ENCODE results near the gene KIF1A.
"Not testable (repeated sequence)": the region's sequence is repeated elsewhere in the genome, so short reads cannot be mapped to it uniquely, and the experiment has no call there.

GRCh38 chr2:240691075-240691427 is 129.0 kb downstream of the KIF1A start:
- TF ChIP-seq SIX5 (IDR thresholded peaks at IDR 0.05; ENCODE audit: low read depth, low read length); MAFK (IDR thresholded peaks at IDR 0.05; ENCODE audit: low read depth, low read length); YY1 (IDR thresholded peaks at IDR 0.05; ENCODE audit: low read depth, low read length); RAD21 (IDR thresholded peaks at IDR 0.05 in 1 of 2, conservative IDR thresholded peaks at IDR 0.05 in 1 of 2; ENCODE audit: low read depth in 2 of 2, low read length in 2 of 2); ZNF274 (IDR thresholded peaks at IDR 0.05; ENCODE audit: borderline replicate concordance, extremely low read depth, low read length): not testable (repeated sequence)
- TF ChIP-seq, protein P1, sequence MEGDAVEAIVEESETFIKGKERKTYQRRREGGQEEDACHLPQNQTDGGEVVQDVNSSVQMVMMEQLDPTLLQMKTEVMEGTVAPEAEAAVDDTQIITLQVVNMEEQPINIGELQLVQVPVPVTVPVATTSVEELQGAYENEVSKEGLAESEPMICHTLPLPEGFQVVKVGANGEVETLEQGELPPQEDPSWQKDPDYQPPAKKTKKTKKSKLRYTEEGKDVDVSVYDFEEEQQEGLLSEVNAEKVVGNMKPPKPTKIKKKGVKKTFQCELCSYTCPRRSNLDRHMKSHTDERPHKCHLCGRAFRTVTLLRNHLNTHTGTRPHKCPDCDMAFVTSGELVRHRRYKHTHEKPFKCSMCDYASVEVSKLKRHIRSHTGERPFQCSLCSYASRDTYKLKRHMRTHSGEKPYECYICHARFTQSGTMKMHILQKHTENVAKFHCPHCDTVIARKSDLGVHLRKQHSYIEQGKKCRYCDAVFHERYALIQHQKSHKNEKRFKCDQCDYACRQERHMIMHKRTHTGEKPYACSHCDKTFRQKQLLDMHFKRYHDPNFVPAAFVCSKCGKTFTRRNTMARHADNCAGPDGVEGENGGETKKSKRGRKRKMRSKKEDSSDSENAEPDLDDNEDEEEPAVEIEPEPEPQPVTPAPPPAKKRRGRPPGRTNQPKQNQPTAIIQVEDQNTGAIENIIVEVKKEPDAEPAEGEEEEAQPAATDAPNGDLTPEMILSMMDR (IDR thresholded peaks at IDR 0.05; ENCODE audit: control extremely low read depth in 1 of 3, insufficient read depth in 1 of 3, low read depth in 1 of 3, low read length in 3 of 3), result not testable (repeated sequence)
